H4 (cell line): ENCODE results near the gene YY1. TPM values are rescaled to one million over a fixed set of nuclear protein-coding genes. Genes with fewer than 3 reads are reported as not detected.

Experiments
- DNase-seq: peaks from one replicate; pipeline ENCODE4 v3.0.0-alpha.2; 2015; ENCODE audit warnings: low spot score
- total RNA-seq: library from RNA; depleted of rRNA; stranded (reverse); fragments of >200 nt; shearing (Covaris generic); gene quantifications from 2 replicates; pipeline ENCODE4 v1.2.3, GENCODE V29; 2014

The YY1 gene
- total RNA-seq, 1 experiment from 2014 or later: 32.3 TPM

- DNase-seq: no peak
These were observed 74.7 kb downstream of the YY1 start for GRCh38 chr14:100313464-100314230.

- no peak for DNase-seq
These were observed 75.8 kb downstream of the YY1 start for GRCh38 chr14:100314724-100315123.

- no peak for DNase-seq
These were observed 78.4 kb downstream of the YY1 start for GRCh38 chr14:100317389-100317788.

- no peak for DNase-seq
These were observed 79.2 kb downstream of the YY1 start for GRCh38 chr14:100317912-100318808.

GRCh38 chr14:100320157-100320856, 81.4 kb downstream of the YY1 start:
- DNase-seq: no peak

GRCh38 chr14:100321473-100322137, 82.7 kb downstream of the YY1 start:
- no peak for DNase-seq

- DNase-seq: no peak
These were observed 83.4 kb downstream of the YY1 start for GRCh38 chr14:100322138-100322957.

GRCh38 chr14:100323121-100323941, 84.4 kb downstream of the YY1 start, which contains the start of gene SLC25A47:
SLC25A47 (plus strand) TSS chr14:100323339; CDS start chr14:100323415, 76 bp downstream.
- DNase-seq: no peak

- DNase-seq: no peak
These were observed 85.0 kb downstream of the YY1 start for GRCh38 chr14:100323942-100324307.

GRCh38 chr14:100325231-100325632, 86.3 kb downstream of the YY1 start:
- DNase-seq: no peak

GRCh38 chr14:100325958-100326357, 87.0 kb downstream of the YY1 start:
- DNase-seq: no peak

GRCh38 chr14:100327128-100327527, 88.2 kb downstream of the YY1 start:
- DNase-seq: no peak

GRCh38 chr14:100328495-100329163, 89.7 kb downstream of the YY1 start:
- no peak for DNase-seq

GRCh38 chr14:100329233-100330006, 90.5 kb downstream of the YY1 start:
- DNase-seq: no peak

GRCh38 chr14:100330007-100330344, 91.0 kb downstream of the YY1 start:
- DNase-seq: no peak

GRCh38 chr14:100330388-100330931, 91.5 kb downstream of the YY1 start:
- no peak for DNase-seq

GRCh38 chr14:100332071-100332639, 93.2 kb downstream of the YY1 start:
- no peak for DNase-seq
